ENCODE data around the gene GRID1.

DNA sequence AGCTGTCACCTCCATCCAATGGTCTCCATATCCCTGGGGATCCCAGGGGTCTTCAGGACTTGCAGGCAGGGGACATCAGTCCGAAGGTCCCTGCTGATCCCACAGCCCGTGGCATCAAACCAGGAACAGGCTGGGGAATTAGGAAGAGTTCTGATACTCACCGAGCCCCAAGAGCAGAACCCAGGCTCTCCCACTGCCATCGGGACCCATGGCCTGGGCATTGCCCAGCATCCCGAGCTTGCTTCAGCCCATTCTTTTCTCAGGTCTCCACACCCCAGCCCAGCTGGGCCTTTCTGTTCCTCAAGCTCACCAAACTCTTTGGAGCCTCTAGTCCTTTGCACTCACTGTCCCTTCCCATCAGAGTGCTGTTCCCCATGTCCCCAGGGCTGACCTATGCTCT is 280.9 kb downstream of the GRID1 start:
- TF ChIP-seq POLR2A (IDR thresholded peaks at IDR 0.05) (no peak), POLR2AphosphoS5 (IDR thresholded peaks at IDR 0.05) (no peak)
- TF ChIP-seq, protein P1, sequence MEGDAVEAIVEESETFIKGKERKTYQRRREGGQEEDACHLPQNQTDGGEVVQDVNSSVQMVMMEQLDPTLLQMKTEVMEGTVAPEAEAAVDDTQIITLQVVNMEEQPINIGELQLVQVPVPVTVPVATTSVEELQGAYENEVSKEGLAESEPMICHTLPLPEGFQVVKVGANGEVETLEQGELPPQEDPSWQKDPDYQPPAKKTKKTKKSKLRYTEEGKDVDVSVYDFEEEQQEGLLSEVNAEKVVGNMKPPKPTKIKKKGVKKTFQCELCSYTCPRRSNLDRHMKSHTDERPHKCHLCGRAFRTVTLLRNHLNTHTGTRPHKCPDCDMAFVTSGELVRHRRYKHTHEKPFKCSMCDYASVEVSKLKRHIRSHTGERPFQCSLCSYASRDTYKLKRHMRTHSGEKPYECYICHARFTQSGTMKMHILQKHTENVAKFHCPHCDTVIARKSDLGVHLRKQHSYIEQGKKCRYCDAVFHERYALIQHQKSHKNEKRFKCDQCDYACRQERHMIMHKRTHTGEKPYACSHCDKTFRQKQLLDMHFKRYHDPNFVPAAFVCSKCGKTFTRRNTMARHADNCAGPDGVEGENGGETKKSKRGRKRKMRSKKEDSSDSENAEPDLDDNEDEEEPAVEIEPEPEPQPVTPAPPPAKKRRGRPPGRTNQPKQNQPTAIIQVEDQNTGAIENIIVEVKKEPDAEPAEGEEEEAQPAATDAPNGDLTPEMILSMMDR (IDR thresholded peaks at IDR 0.05 in 8 of 11, conservative IDR thresholded peaks at IDR 0.05 in 3 of 11) = no peak
